A673 (cell line): ENCODE results near the gene HOXA1. TPM values are rescaled to one million over a fixed set of nuclear protein-coding genes. Genes with fewer than 3 reads are reported as not detected.

Source experiments
- Bru-seq: library from RNA; stranded (reverse); fragments of 400-500 nt; gene quantifications from one replicate; lab custom pipeline; 2021; lab: Mats Ljungman, UMichigan
- BruChase-seq, 2 experiments: library from RNA; stranded (reverse); fragments of 400-500 nt; gene quantifications; one replicate each; lab custom pipeline; 2021; lab: Mats Ljungman, UMichigan
- BruUV-seq: library from RNA; stranded (reverse); fragments of 400-500 nt; replicated peaks from 2 replicates; lab custom pipeline; 2021; lab: Mats Ljungman, UMichigan
- CTCF ChIA-PET: fragments of 300-600 bp; sonication (Branson Sonifier 250); formaldehyde crosslinking; loops from one replicate; lab custom pipeline; 2022; ENCODE audit warnings: antibody characterized with exemption; lab: Charles Lee
- POLR2A ChIA-PET: fragments of 300-600 bp; sonication (Branson Sonifier 250); formaldehyde crosslinking; loops from one replicate; lab custom pipeline; 2022; ENCODE audit warnings: antibody characterized with exemption; ENCODE audit not compliant: low non-redundant PET; lab: Charles Lee
- DNase-seq: peaks from one replicate; pipeline ENCODE4 v3.0.0-alpha.2; 2015; ENCODE audit warnings: low spot score
- H3K27ac ChIP-seq: fragments of 200-600 bp; sonication (generic); 2 replicates; pipeline ENCODE4 v1.5.1; 2016; ENCODE audit warnings: mixed run types, low read depth, mild to moderate bottlenecking, mixed read lengths, antibody characterized with exemption, low read length; ENCODE audit not compliant: poor library complexity, severe bottlenecking
- H3K27me3 ChIP-seq: fragments of 200-600 bp; sonication (generic); replicated peaks from 2 replicates; pipeline ENCODE4 v1.6.1; 2017; ENCODE audit warnings: mixed run types, low read depth, mild to moderate bottlenecking, mixed read lengths, antibody characterized with exemption, low read length; ENCODE audit not compliant: insufficient read depth, poor library complexity
- H3K36me3 ChIP-seq: fragments of 200-600 bp; sonication (generic); 2 replicates; pipeline ENCODE4 v1.6.1; 2016; ENCODE audit warnings: mixed run types, mild to moderate bottlenecking, mixed read lengths, antibody characterized with exemption, low read length; ENCODE audit not compliant: insufficient read depth, poor library complexity, severe bottlenecking
- H3K4me1 ChIP-seq: fragments of 200-600 bp; sonication (generic); 2 replicates; pipeline ENCODE4 v1.6.1; 2017; ENCODE audit warnings: mixed run types, mild to moderate bottlenecking, mixed read lengths, antibody characterized with exemption, low read length; ENCODE audit not compliant: insufficient read depth, poor library complexity, severe bottlenecking
- H3K4me3 ChIP-seq: fragments of 200-600 bp; sonication (generic); 2 replicates; pipeline ENCODE4 v1.5.1; 2016; ENCODE audit warnings: low read depth, mixed run types, mild to moderate bottlenecking, mixed read lengths, low read length; ENCODE audit not compliant: poor library complexity, severe bottlenecking
- H3K9me3 ChIP-seq: fragments of 200-600 bp; sonication (generic); 2 replicates; pipeline ENCODE4 v1.6.1; 2016; ENCODE audit warnings: mixed run types, low read depth, mild to moderate bottlenecking, mixed read lengths, antibody characterized with exemption, low read length; ENCODE audit not compliant: poor library complexity, severe bottlenecking
- CTCF ChIP-seq: fragments of 300-800, 200-600 bp; sonication (generic); conservative IDR thresholded peaks from 2 replicates; pipeline ENCODE4 v1.5.1; 2017; ENCODE audit warnings: low read depth, mild to moderate bottlenecking, antibody characterized with exemption, low read length, moderate library complexity, mixed read lengths
- EZH2 ChIP-seq: fragments of 200-600 bp; sonication (generic); IDR thresholded peaks from 2 replicates; pipeline ENCODE4 v1.6.1; 2017; ENCODE audit warnings: borderline replicate concordance, low read depth, mild to moderate bottlenecking, mixed read lengths, antibody characterized with exemption, low read length; ENCODE audit not compliant: poor library complexity, severe bottlenecking
- intact Hi-C: fragments of 100-400 bp; cut with micrococcal nuclease; formaldehyde crosslinking; loops from one replicate; pipeline ENCODE4 v1.10.0; 2022; ENCODE audit not compliant: unreplicated experiment
- long read RNA-seq: library from polyadenylated mRNA; stranded (forward); transcript quantifications from one replicate; pipeline ENCODE4 v2.0.0, GENCODE V29; 2022
- total RNA-seq: library from RNA; stranded (reverse); gene quantifications from 2 replicates; pipeline ENCODE4 v1.2.3, GENCODE V29; 2021

HOXA1 gene
- total RNA-seq (not detected in 2 replicates), Bru-seq, nascent RNA (not detected), BruChase-seq, experiment 1, labeled RNA remaining after a 2-hour chase (not detected), BruChase-seq, experiment 2, labeled RNA remaining after a 6-hour chase (percentile 15 among the genes with signal in this experiment)
- long read RNA-seq: 0 reads

GRCh38 chr7:27095897-27096767, at the start of gene HOXA1:
TSS of gene HOXA1 (minus strand) at chr7:27096000. CDS start at chr7:27095912, 88 bp downstream.
- intact Hi-C loops: no loop called here
- TF ChIP-seq CTCF (no peak), EZH2 (peak; percentile 72)
- H3K4me1 ChIP-seq: peaks cover 10% of the 10 kb centered on the region
- ChIA-PET CTCF (no interaction called here), POLR2A (no interaction called here)
- H3K36me3 ChIP-seq: no peaks in the 10 kb centered on the region
- H3K9me3 ChIP-seq: no peaks in the 10 kb centered on the region
- peak; percentile 41 for DNase-seq
- H3K27ac ChIP-seq: no peak within 1 kb of the TSS
- peak within 1 kb of the TSS; percentile 29 for H3K4me3 ChIP-seq
- H3K27me3 ChIP-seq: peaks cover 100% of the 10 kb centered on the region
- BruUV-seq: no TSS peak

GRCh38 chr7:27145165-27145913, 49.5 kb upstream of the HOXA1 start:
- peaks cover 14% of the 10 kb centered on the region for H3K4me1 ChIP-seq
- ChIA-PET POLR2A (no interaction called here), CTCF (no interaction called here)
- no peaks in the 10 kb centered on the region for H3K9me3 ChIP-seq
- no peaks in the 10 kb centered on the region for H3K36me3 ChIP-seq
- intact Hi-C loops: no loop called here
- BruUV-seq: no TSS peak
- H3K4me3 ChIP-seq: no peak overlapping the region
- H3K27me3 ChIP-seq: peaks cover 99% of the 10 kb centered on the region
- TF ChIP-seq CTCF: no peak
- TF ChIP-seq EZH2: no peak
- DNase-seq: no peak
- H3K27ac ChIP-seq: no peak overlapping the region

- Histone ChIP-seq H3K27ac (no peak overlapping the region), H3K36me3 (no peaks in the 10 kb centered on the region), H3K27me3 (peaks cover 100% of the 10 kb centered on the region), H3K4me1 (peaks cover 14% of the 10 kb centered on the region), H3K4me3 (no peak overlapping the region), H3K9me3 (no peaks in the 10 kb centered on the region)
- ChIA-PET CTCF (interaction anchor here (1.6 kb wide), 1 partner anchor 16 kb away, joined by 5 read pairs; no protein-coding TSS in a partner anchor), POLR2A (no interaction called here)
- intact Hi-C loops: loop anchor here (5.0 kb wide), 1 partner anchor 1272 kb away; no protein-coding TSS in a partner anchor
- BruUV-seq: no TSS peak
- DNase-seq: no peak
- TF ChIP-seq EZH2: no peak
- no peak for TF ChIP-seq CTCF
These were observed 49.0 kb upstream of the HOXA1 start for GRCh38 chr7:27144781-27145164.
